Neural progenitor cell (in vitro differentiated cells): ENCODE results near the gene HDDC3.
"Not testable (repeated sequence)": the region's sequence is repeated elsewhere in the genome, so short reads cannot be mapped to it uniquely, and the experiment has no call there.

ENCODE experiments used
- EZH2phosphoT487 ChIP-seq: fragments of 200-600 bp; sonication (generic); IDR thresholded peaks from 2 replicates; pipeline ENCODE4 v1.6.1; 2017; ENCODE audit warnings: antibody characterized with exemption
- TF ChIP-seq, protein P1 (sequence below): fragments of 200-600 bp; sonication (generic); IDR thresholded peaks from 2 replicates; pipeline ENCODE4 v1.5.1; 2017; ENCODE audit warnings: antibody characterized with exemption, mild to moderate bottlenecking

DNA sequence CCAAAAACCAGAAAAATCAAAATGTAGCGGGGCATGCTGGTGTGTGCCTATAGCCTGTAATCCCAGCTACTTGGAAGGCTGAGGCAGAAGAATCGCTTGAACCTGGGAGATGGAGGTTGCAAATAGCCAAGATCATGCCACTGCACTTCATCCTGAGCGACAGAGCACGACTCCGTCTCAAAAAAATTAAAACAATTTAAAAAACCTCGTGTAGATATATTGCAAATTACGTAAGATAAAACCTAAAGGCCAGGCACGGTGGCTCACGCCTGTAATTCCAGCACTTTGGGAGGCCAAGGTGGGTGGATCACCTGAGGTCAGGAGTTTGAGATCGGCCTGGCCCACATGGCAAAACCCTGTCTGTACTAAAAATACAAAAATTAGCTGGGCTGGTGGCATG is 5.6 kb downstream of the HDDC3 start:
- TF ChIP-seq, protein P1, sequence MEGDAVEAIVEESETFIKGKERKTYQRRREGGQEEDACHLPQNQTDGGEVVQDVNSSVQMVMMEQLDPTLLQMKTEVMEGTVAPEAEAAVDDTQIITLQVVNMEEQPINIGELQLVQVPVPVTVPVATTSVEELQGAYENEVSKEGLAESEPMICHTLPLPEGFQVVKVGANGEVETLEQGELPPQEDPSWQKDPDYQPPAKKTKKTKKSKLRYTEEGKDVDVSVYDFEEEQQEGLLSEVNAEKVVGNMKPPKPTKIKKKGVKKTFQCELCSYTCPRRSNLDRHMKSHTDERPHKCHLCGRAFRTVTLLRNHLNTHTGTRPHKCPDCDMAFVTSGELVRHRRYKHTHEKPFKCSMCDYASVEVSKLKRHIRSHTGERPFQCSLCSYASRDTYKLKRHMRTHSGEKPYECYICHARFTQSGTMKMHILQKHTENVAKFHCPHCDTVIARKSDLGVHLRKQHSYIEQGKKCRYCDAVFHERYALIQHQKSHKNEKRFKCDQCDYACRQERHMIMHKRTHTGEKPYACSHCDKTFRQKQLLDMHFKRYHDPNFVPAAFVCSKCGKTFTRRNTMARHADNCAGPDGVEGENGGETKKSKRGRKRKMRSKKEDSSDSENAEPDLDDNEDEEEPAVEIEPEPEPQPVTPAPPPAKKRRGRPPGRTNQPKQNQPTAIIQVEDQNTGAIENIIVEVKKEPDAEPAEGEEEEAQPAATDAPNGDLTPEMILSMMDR: not testable (repeated sequence)
- not testable (repeated sequence) for TF ChIP-seq EZH2phosphoT487
